Calu3 (cell line): ENCODE results near the gene CNN3. TPM values are rescaled to one million over a fixed set of nuclear protein-coding genes. Genes with fewer than 3 reads are reported as not detected.

Experiments used
- BruUV-seq: library from RNA; stranded (reverse); fragments of 400-500 nt; replicated peaks from 2 replicates; lab custom pipeline; 2021; lab: Mats Ljungman, UMichigan
- CTCF ChIA-PET: fragments of 300-600 bp; sonication (Branson Sonifier 250); formaldehyde crosslinking; loops from one replicate; lab custom pipeline; 2022; ENCODE audit warnings: antibody characterized with exemption; lab: Charles Lee
- DNase-seq: peaks from one replicate; pipeline ENCODE4 v3.0.0; 2022
- H3K27ac Mint-ChIP-seq: one replicate; pipeline ENCODE4 v1.8.0; 2022; ENCODE audit warnings: mixed read lengths; ENCODE audit not compliant: unreplicated experiment
- H3K27me3 Mint-ChIP-seq: one replicate; pipeline ENCODE4 v1.8.0; 2022; ENCODE audit warnings: mixed read lengths; ENCODE audit not compliant: unreplicated experiment
- H3K36me3 Mint-ChIP-seq: one replicate; pipeline ENCODE4 v1.8.0; 2022; ENCODE audit warnings: mild to moderate bottlenecking, moderate library complexity, mixed read lengths; ENCODE audit not compliant: insufficient read depth, unreplicated experiment
- H3K4me1 Mint-ChIP-seq: one replicate; pipeline ENCODE4 v1.8.0; 2022; ENCODE audit warnings: mild to moderate bottlenecking, low read depth, mixed read lengths; ENCODE audit not compliant: unreplicated experiment
- H3K4me3 Mint-ChIP-seq: one replicate; pipeline ENCODE4 v1.8.0; 2022; ENCODE audit warnings: mild to moderate bottlenecking, low read depth, moderate library complexity, mixed read lengths; ENCODE audit not compliant: unreplicated experiment
- H3K9me3 Mint-ChIP-seq: one replicate; pipeline ENCODE4 v1.8.0; 2022; ENCODE audit warnings: low read depth, mixed read lengths; ENCODE audit not compliant: unreplicated experiment
- intact Hi-C: fragments of 100-400 bp; cut with micrococcal nuclease; formaldehyde crosslinking; loops from one replicate; pipeline ENCODE4 v1.10.0; 2022; ENCODE audit not compliant: unreplicated experiment
- total RNA-seq: library from RNA; stranded (reverse); gene quantifications from 2 replicates; pipeline ENCODE4 v1.2.3, GENCODE V29; 2022
- TF ChIP-seq, protein P1 (sequence below): fragments of 200-600 bp; IDR thresholded peaks from one replicate; pipeline ENCODE4 v1.8.0; 2022; ENCODE audit warnings: antibody characterized with exemption; ENCODE audit not compliant: unreplicated experiment

The CNN3 gene
- total RNA-seq, 1 experiment from 2014 or later, result 140 TPM

- no TSS peak for BruUV-seq
- Mint-ChIP-seq H3K4me1 (no peaks in the 10 kb centered on the region), H3K9me3 (no peaks in the 10 kb centered on the region), H3K27me3 (no peaks in the 10 kb centered on the region), H3K4me3 (no peak overlapping the region), H3K36me3 (no peaks in the 10 kb centered on the region), H3K27ac (no peak overlapping the region)
- intact Hi-C loops, result no loop called here
- TF ChIP-seq, protein P1, sequence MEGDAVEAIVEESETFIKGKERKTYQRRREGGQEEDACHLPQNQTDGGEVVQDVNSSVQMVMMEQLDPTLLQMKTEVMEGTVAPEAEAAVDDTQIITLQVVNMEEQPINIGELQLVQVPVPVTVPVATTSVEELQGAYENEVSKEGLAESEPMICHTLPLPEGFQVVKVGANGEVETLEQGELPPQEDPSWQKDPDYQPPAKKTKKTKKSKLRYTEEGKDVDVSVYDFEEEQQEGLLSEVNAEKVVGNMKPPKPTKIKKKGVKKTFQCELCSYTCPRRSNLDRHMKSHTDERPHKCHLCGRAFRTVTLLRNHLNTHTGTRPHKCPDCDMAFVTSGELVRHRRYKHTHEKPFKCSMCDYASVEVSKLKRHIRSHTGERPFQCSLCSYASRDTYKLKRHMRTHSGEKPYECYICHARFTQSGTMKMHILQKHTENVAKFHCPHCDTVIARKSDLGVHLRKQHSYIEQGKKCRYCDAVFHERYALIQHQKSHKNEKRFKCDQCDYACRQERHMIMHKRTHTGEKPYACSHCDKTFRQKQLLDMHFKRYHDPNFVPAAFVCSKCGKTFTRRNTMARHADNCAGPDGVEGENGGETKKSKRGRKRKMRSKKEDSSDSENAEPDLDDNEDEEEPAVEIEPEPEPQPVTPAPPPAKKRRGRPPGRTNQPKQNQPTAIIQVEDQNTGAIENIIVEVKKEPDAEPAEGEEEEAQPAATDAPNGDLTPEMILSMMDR, result no peak
- CTCF ChIA-PET, result interaction anchor here (1.6 kb wide), 1 partner anchor 18 kb away, joined by 6 read pairs; no protein-coding TSS in a partner anchor
- DNase-seq, result no peak
Measured at GRCh38 chr1:94872771-94873495, 54.0 kb downstream of the CNN3 start.

DNA sequence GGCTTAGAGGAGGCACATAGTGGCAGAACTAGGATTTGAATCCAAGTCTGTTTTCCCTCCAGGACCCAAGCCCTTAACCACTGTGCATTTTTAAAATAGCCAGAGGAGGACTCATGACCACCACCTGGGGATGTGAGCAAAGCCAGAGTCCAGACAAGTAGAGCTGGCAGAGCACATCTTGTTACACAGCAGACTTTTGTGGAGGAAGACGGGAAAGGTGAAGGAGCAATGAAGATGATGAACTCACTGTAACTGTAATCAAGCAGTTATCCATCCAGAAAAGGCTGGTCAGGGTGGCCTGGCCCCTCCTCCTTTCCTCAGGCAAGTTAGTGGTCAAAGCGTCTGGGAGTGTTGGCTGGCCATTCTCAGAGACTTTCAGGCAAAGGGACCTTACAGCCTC, 55.9 kb downstream of the CNN3 start:
- Mint-ChIP-seq H3K27ac (no peak overlapping the region), H3K4me3 (no peak overlapping the region), H3K36me3 (no peaks in the 10 kb centered on the region), H3K27me3 (no peaks in the 10 kb centered on the region), H3K9me3 (no peaks in the 10 kb centered on the region), H3K4me1 (no peaks in the 10 kb centered on the region)
- no peak for DNase-seq
- BruUV-seq, result no TSS peak
- TF ChIP-seq, protein P1, result no peak
- CTCF ChIA-PET, result no interaction called here
- intact Hi-C loops, result no loop called here

GRCh38 chr1:94866164-94866807, 60.6 kb downstream of the CNN3 start:
- Mint-ChIP-seq H3K9me3 (no peaks in the 10 kb centered on the region), H3K4me1 (peaks cover 43% of the 10 kb centered on the region), H3K27me3 (no peaks in the 10 kb centered on the region), H3K36me3 (peaks cover 16% of the 10 kb centered on the region), H3K27ac (no peak overlapping the region), H3K4me3 (no peak overlapping the region)
- CTCF ChIA-PET, result no interaction called here
- DNase-seq, result no peak
- TF ChIP-seq, protein P1, result no peak
- BruUV-seq, result no TSS peak
- intact Hi-C loops, result no loop called here

DNA sequence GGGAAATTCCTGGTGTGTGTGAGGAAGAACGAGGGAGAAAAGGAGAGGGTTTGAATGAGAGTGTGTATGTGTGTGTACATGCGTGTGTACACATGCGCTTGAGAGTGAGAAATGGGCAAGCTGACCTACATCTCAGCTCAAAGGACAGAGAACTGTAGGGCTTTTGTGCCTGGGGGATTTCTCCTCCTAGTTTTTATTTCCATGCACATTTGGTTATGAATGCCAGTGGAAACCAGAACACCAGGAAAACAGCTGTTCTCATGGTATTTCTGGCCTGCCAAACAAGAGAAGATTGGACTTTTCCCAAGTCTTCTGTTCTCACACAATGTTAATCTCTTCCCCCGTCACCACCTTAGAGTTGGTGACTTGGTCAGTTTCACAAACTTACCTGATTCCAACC, 61.5 kb downstream of the CNN3 start:
- no TSS peak for BruUV-seq
- intact Hi-C loops, result no loop called here
- TF ChIP-seq, protein P1, result no peak
- CTCF ChIA-PET, result no interaction called here
- DNase-seq, result no peak
- H3K9me3 Mint-ChIP-seq, result no peaks in the 10 kb centered on the region
- peaks cover 50% of the 10 kb centered on the region for H3K4me1 Mint-ChIP-seq
- H3K4me3 Mint-ChIP-seq, result no peak overlapping the region
- H3K27me3 Mint-ChIP-seq, result no peaks in the 10 kb centered on the region
- H3K27ac Mint-ChIP-seq, result no peak overlapping the region
- peaks cover 16% of the 10 kb centered on the region for H3K36me3 Mint-ChIP-seq
